Kidney glomerular epithelial cell (primary cell): ENCODE measurements around the gene LUZP2.

ENCODE experiments used
- DNase-seq: peaks from one replicate; lab custom pipeline; 2025; lab: John Stamatoyannopoulos, UW

LUZP2 gene

GRCh38 chr11:24716403-24716802, 219.6 kb downstream of the LUZP2 start:
- no peak for DNase-seq

DNA sequence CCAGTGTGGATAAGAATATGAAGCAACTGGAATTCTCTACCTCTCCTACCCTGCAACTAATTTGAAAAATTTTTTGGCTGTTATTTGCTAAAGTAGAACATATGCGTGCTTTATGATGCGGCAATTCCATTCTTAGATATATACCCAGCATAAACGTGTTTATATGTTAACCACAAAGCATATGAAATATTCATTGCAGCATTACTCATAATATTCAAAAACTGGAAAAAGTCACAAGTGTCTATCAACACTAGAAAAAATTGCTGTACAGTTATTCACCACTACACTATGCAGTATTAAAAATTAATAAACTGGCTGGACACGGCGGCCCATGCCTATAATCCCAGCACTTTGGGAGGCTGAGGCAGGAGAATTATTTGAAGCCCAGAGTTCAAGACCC, 226.4 kb downstream of the LUZP2 start:
- no peak for DNase-seq

DNA sequence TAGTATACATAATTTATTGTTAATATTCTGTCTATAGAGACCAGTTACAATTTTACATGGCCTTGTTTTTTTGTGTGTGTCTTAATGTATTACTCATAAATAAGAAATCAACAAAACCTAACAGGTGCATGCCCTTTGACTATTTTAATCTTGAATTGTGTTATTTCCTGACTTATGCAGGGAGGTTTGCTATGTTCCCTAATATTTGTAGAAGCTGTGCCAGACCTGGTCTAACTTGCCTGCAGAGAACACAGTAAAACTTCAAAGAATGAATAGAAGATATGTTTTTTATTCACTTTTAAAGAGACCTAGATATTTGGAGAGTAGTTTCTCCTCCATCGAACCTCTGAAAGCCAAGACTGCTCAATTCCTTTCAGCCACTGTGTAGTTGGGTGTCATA, 234.7 kb downstream of the LUZP2 start:
- DNase-seq, result no peak

DNA sequence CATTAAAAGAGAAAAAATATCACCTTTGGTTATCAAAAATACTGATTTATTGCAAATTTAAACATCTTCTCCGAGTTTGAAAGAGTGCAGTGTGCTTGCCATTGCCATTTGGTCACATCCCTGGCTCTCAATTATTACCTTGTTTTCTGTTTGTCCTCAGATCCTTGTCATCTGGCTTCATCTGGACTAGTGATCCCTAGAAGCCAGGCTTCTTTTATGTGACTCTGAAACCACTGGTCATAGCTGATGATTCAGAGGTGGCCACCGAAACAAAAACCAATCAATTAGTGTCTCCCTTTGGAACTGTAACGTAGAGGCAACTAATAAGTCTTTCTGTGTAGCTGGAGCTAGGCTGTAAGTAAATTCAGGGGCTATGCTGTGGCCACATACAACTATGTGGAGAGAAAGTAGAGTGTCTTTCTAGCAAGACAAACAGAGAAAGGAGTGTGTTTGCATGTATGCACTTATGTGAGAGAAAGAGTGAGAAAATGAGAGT, 237.9 kb downstream of the LUZP2 start:
- DNase-seq, result no peak

GRCh38 chr11:24738972-24739371, 242.1 kb downstream of the LUZP2 start:
- no peak for DNase-seq

DNA sequence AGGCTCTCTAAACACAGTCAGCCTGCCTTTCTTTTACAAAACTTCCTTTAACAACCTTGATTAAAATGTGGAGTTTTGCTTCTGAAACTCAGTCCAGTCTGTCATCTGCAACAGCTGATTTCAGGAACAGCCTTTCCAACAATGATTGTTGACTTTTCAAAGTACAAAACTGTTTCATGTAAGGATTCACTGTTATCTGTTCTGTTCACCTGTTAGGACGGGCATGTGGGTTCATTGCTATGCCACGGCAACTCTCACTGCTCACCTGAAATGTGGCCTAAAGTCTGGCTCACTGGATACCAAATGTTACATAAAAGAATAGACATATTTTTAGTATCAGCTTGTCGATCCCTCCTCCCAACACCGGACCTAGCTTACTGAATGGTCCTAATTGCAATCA, 242.8 kb downstream of the LUZP2 start:
- no peak for DNase-seq

- no peak for DNase-seq
These were observed 250.7 kb downstream of the LUZP2 start for GRCh38 chr11:24747275-24748251.

- no peak for DNase-seq
These were observed 251.4 kb downstream of the LUZP2 start for GRCh38 chr11:24748261-24748660.

GRCh38 chr11:24754406-24754805, 257.6 kb downstream of the LUZP2 start:
- DNase-seq, result no peak

GRCh38 chr11:24755260-24755839, 258.5 kb downstream of the LUZP2 start:
- no peak for DNase-seq

DNA sequence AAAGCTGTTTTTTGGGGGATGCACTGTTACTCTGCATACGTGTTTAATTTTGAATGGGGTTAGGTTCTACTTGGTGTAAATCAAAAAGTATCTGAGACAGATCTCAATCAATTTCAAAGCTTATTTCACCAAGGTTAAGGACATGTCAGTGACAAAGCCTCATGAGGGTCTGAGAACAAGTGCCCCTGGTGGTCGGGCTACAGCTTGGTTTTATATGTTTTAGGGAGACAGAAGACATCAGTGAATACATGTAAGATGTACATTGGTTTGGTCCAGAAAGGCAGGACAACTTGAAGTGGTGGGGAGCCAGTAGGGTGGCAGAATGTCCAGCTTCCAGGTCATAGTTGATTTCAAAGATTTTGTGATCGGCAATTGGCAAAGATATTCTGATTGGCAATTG, 262.9 kb downstream of the LUZP2 start:
- DNase-seq, result no peak

DNA sequence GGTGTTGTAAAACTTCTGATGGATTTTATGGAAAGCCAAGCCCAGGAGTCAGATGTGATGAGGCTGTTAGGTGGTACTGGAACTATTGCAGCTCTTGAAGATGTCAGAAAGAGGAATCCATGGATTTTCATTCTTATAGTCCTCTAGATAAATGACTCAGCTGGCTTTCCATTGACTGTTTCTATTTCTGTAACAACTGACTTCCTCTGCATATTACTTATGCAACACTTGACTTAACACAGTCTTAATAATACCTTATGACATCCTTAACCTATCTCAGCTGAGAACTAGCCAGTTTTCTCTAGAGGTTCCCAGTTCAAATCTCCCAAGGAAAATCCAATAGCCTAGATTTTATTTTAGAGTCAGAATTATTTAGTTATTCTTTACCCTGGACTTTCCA, 263.8 kb downstream of the LUZP2 start:
- DNase-seq, result no peak

- no peak for DNase-seq
These were observed 265.2 kb downstream of the LUZP2 start for GRCh38 chr11:24762076-24762475.

DNA sequence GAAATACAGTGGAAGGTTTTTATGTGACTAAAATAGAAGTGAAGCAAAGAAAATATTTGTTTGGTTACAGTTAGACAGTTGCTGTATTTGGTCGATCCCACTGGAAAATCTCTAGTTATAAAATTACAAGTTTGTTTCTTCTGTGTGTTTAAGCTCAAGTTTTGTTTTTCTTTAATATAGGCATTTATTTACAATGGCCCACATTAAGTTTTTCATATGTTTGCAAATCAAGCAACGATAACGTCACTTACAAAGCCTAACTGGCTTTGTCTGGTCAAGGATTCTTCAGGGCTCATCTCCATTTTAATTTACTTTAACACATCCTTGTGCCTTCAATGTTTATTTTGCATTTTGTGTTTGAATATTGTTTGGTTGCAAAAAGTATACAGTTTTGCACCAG, 270.6 kb downstream of the LUZP2 start:
- DNase-seq, result no peak

GRCh38 chr11:24773322-24773721, 276.5 kb downstream of the LUZP2 start:
- no peak for DNase-seq

DNA sequence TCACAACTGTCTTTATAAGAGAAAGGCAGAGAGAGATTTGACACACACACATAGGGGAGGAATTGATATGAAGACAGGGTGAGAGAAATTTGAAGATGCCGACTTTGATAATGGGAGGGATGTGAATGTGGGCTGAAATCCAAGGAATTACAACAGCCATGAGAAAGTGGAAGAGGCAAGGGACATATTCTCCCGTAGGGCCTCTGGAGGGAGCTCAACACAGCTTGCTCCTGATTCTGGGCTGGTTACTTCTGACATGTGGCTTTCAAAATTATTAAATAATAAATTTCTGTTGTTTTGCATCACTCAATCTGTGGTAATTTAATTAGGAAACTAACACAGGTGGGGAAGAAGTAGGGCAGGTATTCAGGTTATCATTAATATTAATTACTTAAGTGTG, 282.9 kb downstream of the LUZP2 start:
- DNase-seq, result no peak

DNA sequence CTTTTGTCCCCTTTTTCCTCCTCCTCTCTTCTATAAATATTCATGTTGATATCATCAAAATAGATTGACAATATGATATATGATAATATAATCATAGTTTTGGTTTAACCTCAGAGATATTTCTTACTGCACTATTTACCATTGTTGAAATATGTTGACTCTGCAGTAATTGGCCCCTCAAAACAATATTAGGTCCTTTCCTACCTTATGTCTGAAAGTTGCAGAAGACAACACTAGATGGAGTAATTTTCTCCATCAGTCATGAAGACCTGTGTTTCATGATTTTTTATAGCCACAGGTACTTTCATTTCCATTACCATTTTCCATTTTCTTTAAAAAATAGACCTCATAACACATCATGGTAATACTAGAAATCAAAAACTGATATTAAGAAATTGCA, 284.4 kb downstream of the LUZP2 start:
- no peak for DNase-seq

GRCh38 chr11:24793479-24793878, 296.6 kb downstream of the LUZP2 start:
- no peak for DNase-seq

DNA sequence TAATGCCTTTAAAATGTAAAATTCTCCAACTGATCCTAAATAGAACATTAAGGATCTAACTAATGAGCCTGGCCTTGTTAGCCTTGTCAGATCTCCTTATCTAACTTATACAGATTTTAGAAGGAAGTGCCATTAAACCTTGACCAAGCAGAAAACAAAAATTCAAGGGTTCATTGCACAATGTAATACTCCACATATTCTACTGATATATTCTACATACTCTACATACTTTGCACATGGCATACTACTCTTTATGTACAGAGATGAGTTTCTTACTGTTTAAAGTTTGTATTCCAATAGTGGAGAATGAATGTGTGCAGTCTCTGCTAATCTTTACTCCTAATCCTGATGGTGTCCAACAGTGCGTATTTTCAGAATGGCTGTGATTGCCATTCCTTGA, 297.2 kb downstream of the LUZP2 start:
- DNase-seq, result no peak

GRCh38 chr11:24805671-24806070, 308.8 kb downstream of the LUZP2 start:
- no peak for DNase-seq

DNA sequence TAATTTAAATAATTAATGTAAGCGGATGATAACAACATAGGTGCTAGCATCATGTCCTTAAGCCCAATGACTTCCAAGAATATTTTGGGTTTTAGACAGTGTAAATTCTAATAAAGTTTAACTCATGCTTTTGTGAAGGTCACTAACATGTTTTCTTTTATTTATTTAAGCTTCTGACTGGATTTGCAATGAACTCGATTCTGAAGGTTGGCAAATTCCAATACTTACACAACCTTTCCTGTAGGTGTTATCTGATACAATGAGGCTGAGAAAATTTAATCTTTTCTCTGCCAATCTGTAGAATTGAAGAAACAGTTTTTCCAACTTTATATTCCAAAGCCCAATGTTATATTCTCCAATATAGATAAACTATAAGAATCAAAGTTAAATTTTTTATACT, 311.3 kb downstream of the LUZP2 start:
- no peak for DNase-seq

DNA sequence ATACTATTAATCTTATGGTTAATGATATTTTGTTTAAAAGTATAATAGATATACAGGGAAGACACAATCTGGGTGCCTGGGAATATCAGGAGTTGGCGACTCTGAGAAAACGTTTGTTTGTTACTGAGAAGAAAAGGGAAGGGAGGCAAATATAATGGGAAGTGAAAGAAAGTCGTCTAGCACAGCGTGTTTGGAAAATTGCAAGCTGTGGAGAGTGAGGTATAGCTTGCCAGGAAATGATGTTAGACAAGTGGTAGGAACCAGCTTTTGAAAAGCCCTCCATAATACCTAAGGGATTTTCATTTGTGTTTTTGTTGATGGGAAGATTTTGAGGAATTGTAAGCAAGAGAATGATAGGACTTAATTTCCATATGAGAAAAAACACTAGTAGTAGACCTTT, 322.2 kb downstream of the LUZP2 start:
- DNase-seq, result no peak

DNA sequence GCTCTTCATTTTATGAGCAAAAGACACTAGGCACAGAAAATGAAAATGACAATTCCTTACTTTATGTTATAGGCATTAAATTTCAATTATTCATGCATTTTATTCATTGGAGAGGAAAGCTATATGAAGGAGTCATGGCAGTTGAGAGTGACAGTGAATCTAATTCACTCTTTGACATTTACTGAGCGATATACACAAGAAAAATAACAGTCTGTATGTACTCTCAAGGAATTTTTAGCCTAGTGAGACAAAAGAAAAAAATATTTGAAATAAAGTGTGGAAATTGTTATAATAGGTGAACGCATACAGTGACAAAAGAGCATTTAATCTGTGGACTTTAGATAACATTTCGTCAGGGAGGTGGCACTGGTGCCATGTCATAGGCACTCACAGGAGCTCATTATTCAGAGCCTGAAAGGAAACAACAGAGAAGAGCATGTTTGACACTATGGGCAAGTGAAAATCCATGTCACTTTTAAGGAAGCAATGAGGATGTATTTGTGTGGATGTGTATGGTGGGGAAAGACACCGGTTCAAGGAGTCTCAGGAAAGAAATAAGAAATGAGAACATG, 323.1 kb downstream of the LUZP2 start:
- no peak for DNase-seq
